K562 (cell line): ENCODE data around the gene ADAM23.

ENCODE experiments used
- BCOR ChIP-seq: fragments of 450-650 bp; IDR thresholded peaks from 2 replicates; pipeline ENCODE4 v1.6.1; 2016
- CBX8 ChIP-seq: fragments of 200-600 bp; sonication (generic); IDR thresholded peaks from 2 replicates; pipeline ENCODE4 v1.6.1; 2012; ENCODE audit warnings: borderline replicate concordance, mixed run types, low read depth, mild to moderate bottlenecking, moderate library complexity, mixed read lengths, low read length, control low read depth, inconsistent platforms; ENCODE audit not compliant: poor library complexity, severe bottlenecking; ENCODE audit errors: extremely low read depth
- ESRRA ChIP-seq: fragments of 450-650 bp; IDR thresholded peaks from 2 replicates; pipeline ENCODE4 v1.6.1; 2014; ENCODE audit warnings: low read depth, mild to moderate bottlenecking, moderate library complexity, borderline replicate concordance
- OTX1 ChIP-seq: fragments of 450-650 bp; formaldehyde crosslinking; IDR thresholded peaks from 2 replicates; pipeline ENCODE4 v1.4.0; 2022; ENCODE audit warnings: mild to moderate bottlenecking
- POLR2AphosphoS5 ChIP-seq: IDR thresholded peaks from 2 replicates; pipeline ENCODE4 v1.6.1; 2011; ENCODE audit warnings: mild to moderate bottlenecking, low read depth, low read length, moderate library complexity; ENCODE audit not compliant: control insufficient read depth, insufficient read depth
- POU5F1 ChIP-seq: fragments of 150-350 bp; IDR thresholded peaks from 2 replicates; pipeline ENCODE4 v1.6.1; 2014; ENCODE audit warnings: borderline replicate concordance, low read length, low read depth, mild to moderate bottlenecking; ENCODE audit not compliant: partially characterized antibody
- RCOR1 ChIP-seq, 2 experiments: IDR thresholded peaks; 2 replicates each; pipeline ENCODE4 v1.6.1; 2012; ENCODE audit warnings: low read depth in 2 of 2, low read length in 2 of 2, borderline replicate concordance in 1 of 2, improper control_type of control experiment in 1 of 2
- ZBTB12 ChIP-seq: fragments of 250-450 bp; sonication (Bioruptor Pico); IDR thresholded peaks from 2 replicates; pipeline ENCODE4 v1.4.0; 2020
- ZNF253 ChIP-seq: fragments of 250-450 bp; sonication (Bioruptor Pico); conservative IDR thresholded peaks from 2 replicates; pipeline ENCODE4 v1.6.1; 2021; ENCODE audit warnings: mild to moderate bottlenecking
- TF ChIP-seq, protein P1 (sequence below), 3 experiments: IDR thresholded peaks in 2 of 3; conservative IDR thresholded peaks in 1 of 3; 2 replicates each; pipeline ENCODE4 v1.5.1; 2011 to 2012; ENCODE audit warnings: low read length in 3 of 3, mild to moderate bottlenecking in 3 of 3, control low read depth in 2 of 3, improper control_type of control experiment in 1 of 3, inconsistent platforms in 1 of 3, low read depth in 1 of 3, mixed read lengths in 1 of 3, moderate library complexity in 1 of 3; ENCODE audit not compliant: insufficient read depth in 2 of 3
- TF ChIP-seq, protein P2 (sequence below): sonication (generic); formaldehyde crosslinking; IDR thresholded peaks from 2 replicates; pipeline ENCODE4 v1.8.0; 2023; ENCODE audit warnings: missing genetic modification reagents, mild to moderate bottlenecking, borderline replicate concordance

- TF ChIP-seq POLR2AphosphoS5 (no peak), OTX1 (no peak), POU5F1 (no peak), CBX8 (no peak), RCOR1 (IDR thresholded peaks at IDR 0.05; ENCODE audit: borderline replicate concordance in 1 of 2, low read depth in 2 of 2, low read length in 2 of 2) (no peak), ZNF253 (CRISPR knock-in tag) (no peak), ZBTB12 (CRISPR knock-in tag) (no peak), BCOR (no peak), ESRRA (no peak)
- TF ChIP-seq, protein P1, sequence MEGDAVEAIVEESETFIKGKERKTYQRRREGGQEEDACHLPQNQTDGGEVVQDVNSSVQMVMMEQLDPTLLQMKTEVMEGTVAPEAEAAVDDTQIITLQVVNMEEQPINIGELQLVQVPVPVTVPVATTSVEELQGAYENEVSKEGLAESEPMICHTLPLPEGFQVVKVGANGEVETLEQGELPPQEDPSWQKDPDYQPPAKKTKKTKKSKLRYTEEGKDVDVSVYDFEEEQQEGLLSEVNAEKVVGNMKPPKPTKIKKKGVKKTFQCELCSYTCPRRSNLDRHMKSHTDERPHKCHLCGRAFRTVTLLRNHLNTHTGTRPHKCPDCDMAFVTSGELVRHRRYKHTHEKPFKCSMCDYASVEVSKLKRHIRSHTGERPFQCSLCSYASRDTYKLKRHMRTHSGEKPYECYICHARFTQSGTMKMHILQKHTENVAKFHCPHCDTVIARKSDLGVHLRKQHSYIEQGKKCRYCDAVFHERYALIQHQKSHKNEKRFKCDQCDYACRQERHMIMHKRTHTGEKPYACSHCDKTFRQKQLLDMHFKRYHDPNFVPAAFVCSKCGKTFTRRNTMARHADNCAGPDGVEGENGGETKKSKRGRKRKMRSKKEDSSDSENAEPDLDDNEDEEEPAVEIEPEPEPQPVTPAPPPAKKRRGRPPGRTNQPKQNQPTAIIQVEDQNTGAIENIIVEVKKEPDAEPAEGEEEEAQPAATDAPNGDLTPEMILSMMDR (IDR thresholded peaks at IDR 0.05 in 2 of 3, conservative IDR thresholded peaks at IDR 0.05 in 1 of 3; ENCODE audit: insufficient read depth in 2 of 3, low read depth in 1 of 3, low read length in 3 of 3) = no peak
- TF ChIP-seq, protein P2, sequence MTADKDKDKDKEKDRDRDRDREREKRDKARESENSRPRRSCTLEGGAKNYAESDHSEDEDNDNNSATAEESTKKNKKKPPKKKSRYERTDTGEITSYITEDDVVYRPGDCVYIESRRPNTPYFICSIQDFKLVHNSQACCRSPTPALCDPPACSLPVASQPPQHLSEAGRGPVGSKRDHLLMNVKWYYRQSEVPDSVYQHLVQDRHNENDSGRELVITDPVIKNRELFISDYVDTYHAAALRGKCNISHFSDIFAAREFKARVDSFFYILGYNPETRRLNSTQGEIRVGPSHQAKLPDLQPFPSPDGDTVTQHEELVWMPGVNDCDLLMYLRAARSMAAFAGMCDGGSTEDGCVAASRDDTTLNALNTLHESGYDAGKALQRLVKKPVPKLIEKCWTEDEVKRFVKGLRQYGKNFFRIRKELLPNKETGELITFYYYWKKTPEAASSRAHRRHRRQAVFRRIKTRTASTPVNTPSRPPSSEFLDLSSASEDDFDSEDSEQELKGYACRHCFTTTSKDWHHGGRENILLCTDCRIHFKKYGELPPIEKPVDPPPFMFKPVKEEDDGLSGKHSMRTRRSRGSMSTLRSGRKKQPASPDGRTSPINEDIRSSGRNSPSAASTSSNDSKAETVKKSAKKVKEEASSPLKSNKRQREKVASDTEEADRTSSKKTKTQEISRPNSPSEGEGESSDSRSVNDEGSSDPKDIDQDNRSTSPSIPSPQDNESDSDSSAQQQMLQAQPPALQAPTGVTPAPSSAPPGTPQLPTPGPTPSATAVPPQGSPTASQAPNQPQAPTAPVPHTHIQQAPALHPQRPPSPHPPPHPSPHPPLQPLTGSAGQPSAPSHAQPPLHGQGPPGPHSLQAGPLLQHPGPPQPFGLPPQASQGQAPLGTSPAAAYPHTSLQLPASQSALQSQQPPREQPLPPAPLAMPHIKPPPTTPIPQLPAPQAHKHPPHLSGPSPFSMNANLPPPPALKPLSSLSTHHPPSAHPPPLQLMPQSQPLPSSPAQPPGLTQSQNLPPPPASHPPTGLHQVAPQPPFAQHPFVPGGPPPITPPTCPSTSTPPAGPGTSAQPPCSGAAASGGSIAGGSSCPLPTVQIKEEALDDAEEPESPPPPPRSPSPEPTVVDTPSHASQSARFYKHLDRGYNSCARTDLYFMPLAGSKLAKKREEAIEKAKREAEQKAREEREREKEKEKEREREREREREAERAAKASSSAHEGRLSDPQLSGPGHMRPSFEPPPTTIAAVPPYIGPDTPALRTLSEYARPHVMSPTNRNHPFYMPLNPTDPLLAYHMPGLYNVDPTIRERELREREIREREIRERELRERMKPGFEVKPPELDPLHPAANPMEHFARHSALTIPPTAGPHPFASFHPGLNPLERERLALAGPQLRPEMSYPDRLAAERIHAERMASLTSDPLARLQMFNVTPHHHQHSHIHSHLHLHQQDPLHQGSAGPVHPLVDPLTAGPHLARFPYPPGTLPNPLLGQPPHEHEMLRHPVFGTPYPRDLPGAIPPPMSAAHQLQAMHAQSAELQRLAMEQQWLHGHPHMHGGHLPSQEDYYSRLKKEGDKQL (CRISPR knock-in tag) = no peak
These were observed 90.6 kb downstream of the ADAM23 start for GRCh38 chr2:206533977-206534376.
